Renal pelvis (tissue), 4 donors: Measurements from ENCODE around the gene TSPAN7. TPM values are rescaled to one million over a fixed set of nuclear protein-coding genes. Genes with fewer than 3 reads are reported as not detected.

Experiments used
- DNase-seq: peaks from one replicate; pipeline ENCODE4 v3.0.0-alpha.2; 2013
- polyA plus RNA-seq, 3 donors: library from polyadenylated mRNA; unstranded; fragments of 120-200 nt; gene quantifications; one replicate each; pipeline ENCODE4 v1.2.1, GENCODE V29; 2013; ENCODE audit not compliant: insufficient read length in 3 of 3

The TSPAN7 gene
- polyA plus RNA-seq, 3 donors: 37.0 to 46.8 (median 46.6) TPM

- DNase-seq: no peak
Measured at GRCh38 chrX:38636949-38637819, 75.8 kb downstream of the TSPAN7 start.

GRCh38 chrX:38638952-38639529 lies 77.7 kb downstream of the TSPAN7 start:
- DNase-seq: no peak

- DNase-seq: no peak
Measured at GRCh38 chrX:38639730-38640129, 78.4 kb downstream of the TSPAN7 start.

DNA sequence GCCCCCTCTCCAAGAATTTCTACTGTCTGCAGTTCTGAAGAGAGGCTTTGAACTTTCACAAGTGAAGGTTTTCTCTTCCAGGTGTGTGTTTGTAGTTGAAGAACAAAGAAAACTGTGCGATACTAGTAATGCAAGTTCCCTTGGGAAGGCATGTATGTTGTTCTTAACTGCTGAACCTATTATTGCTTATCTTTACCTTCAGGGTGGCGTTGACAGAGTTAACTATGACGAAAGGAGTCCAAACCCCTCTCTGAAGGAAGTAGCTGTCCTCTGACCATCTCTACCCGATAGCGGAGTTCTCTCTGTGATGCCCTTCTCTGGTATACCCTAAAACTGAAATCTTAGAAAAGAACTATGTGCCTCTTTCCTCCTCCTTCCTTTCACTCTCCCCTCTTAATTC lies 79.9 kb downstream of the TSPAN7 start:
- no peak for DNase-seq

DNA sequence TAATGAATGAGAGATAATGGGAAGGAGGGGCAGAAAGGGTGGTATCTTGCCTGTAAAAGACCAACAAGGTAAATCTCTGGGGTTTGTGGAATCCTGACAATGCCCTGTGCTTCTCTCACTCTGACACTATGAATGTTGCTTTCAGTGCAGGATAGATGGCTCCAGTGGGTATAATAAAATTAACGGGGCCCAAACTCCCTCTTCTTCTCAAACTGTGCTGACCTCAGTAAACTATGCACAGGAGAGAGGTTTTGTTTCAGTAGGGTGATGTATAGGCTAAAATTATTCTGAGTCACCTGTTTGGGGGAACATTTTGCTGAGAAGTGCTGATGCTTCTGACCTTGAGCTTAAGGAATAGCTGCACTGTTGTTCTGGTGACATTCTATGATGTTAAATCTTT lies 82.6 kb downstream of the TSPAN7 start:
- DNase-seq: no peak

- no peak for DNase-seq
Measured at GRCh38 chrX:38646129-38646528, 84.8 kb downstream of the TSPAN7 start.

DNA sequence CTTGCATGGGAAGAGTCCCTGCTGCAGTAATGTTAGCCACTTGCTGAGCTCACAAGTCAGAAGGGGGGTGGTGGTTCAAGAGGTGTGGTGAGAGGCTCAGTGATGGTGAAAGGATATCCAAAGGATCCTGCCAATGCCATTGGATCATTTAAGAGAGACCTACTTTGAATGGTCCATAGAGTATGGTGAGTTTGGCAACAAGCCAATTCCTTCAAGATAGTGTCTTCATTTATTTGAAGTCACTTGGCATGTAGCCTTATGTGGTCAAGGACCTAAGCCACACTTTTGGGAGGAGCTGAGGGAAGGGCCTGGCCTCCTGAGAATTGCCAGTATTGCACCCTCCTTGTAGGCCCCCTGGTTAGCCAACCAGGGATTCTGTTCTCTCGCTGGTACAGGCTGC lies 87.9 kb downstream of the TSPAN7 start:
- no peak for DNase-seq

GRCh38 chrX:38649674-38650647 lies 88.6 kb downstream of the TSPAN7 start:
- DNase-seq: no peak

- DNase-seq: no peak
Measured at GRCh38 chrX:38651625-38652601, 90.6 kb downstream of the TSPAN7 start.

GRCh38 chrX:38652934-38653442 lies 91.6 kb downstream of the TSPAN7 start:
- no peak for DNase-seq

- DNase-seq: peak; percentile 31
Measured at GRCh38 chrX:38654302-38654701, 93.0 kb downstream of the TSPAN7 start.

DNA sequence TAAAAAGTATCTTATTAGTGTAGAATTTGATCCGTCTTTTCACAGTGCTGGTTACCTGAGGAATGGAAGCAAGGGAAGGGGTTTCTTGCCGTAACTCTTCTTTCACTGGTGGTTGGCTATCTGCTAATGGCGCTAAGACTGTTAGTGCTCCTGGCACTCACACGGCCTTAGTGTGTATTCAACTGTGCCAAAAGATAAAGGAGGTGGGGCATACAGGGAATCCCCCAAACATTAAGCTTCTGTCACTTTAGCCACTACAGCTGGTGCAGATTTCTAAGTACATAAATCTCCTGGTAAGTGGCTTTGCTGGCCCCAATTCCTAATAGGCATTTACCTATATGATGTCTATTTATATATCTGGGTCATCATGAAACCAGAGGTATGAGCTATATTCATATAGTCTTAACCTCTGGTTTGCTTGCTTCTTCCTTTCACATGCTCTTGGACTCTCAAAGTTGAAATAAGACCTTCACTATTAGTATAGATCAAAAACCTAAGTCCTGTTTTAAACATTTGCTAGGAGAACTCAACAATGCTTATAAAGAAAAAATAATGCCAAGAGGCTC lies 95.1 kb downstream of the TSPAN7 start:
- no peak for DNase-seq

GRCh38 chrX:38657562-38657961 lies 96.2 kb downstream of the TSPAN7 start:
- DNase-seq: no peak

- DNase-seq: no peak
Measured at GRCh38 chrX:38660395-38661102, 99.2 kb downstream of the TSPAN7 start.

GRCh38 chrX:38661103-38661441 lies 99.7 kb downstream of the TSPAN7 start:
- no peak for DNase-seq

DNA sequence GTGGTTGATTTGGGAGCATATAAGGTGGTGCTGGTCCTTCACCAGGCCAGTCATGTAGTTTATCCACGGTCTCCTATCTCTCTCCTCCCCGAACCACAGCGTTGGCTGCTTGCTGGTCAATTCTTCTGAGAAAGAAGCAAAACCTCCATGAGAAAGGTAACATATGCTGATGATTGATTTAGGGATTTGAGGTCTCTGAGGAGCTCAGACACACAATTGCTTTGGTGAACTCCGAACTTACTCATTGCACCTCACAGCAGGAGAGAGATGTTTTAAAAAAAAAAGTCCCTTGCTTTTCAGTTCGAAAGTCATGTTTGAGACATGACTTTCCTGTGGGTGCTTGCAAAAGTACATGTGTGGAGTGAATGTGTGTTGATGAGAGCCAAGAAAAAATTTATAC lies 100.2 kb downstream of the TSPAN7 start:
- DNase-seq: no peak

- DNase-seq: no peak
Measured at GRCh38 chrX:38662640-38663039, 101.3 kb downstream of the TSPAN7 start.

DNA sequence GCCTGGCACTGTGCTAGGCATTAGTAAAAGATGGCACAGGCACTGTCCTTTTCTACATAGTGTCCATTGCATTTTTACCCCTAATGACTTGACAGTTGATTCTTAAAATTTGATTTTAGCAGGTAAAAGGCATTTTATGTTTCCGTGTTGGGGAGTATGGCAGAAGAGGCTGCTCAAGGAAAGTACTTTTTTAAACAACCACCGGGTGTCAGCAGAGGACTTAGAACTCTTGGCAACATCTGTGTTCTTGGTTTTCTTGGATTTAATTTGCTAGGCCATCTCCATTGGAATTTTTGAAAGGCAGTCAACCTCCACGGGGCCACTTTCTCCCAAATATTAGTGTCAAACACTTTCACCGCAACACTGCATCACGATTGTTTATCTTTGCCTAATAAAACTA lies 102.9 kb downstream of the TSPAN7 start:
- peak; percentile 48 for DNase-seq

DNA sequence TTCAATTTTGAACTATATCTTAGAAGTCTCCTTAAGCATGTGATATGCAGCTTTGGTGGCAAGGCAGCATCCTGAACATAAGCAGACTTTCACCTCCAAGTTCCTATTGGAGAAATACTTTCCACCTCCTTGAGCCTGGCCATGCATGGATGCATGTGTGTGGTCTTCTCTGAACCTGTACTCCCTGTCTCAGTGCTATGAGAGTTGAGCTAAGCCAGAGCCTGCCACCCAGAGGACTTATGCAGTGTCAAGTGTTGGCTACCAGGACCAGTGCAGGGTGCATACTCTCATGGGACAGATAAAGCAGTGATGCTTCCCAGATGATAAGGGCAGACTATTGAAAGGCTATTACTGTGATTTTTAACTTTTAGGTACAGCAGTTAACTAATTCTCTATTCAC lies 105.6 kb downstream of the TSPAN7 start:
- DNase-seq: no peak

DNA sequence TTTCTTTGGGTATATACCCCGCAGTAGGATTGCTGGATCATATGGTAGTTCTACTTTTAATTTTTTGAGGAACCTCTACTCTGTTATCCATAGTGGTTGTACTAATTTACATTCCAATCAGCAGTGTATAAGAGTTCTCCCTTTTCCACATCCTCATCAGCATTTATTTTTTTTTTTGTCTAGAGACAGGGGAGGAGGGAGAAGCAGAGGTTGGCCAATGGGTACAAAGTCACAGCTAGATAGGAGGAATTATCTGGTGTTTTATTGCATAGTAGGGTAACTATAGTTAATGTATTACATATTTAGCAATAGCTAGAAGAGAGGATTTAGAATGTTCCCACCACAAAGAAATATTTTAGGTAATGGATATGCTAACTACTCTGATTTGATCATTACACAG lies 107.4 kb downstream of the TSPAN7 start:
- no peak for DNase-seq
